HG03280 (cell line): ENCODE results near the gene RCSD1.
A peak's percentile ranks its signal among the peaks of the same experiment; 100 is the strongest.
"Not testable (repeated sequence)": the region's sequence is repeated elsewhere in the genome, so short reads cannot be mapped to it uniquely, and the experiment has no call there.

Experiments
- ATAC-seq: cut with Tn5 transposase; IDR thresholded peaks from one replicate; pipeline ENCODE4 v1.9.1; 2021; ENCODE audit warnings: mild to moderate bottlenecking, moderate library complexity; ENCODE audit not compliant: unreplicated experiment

The RCSD1 gene, protein sequence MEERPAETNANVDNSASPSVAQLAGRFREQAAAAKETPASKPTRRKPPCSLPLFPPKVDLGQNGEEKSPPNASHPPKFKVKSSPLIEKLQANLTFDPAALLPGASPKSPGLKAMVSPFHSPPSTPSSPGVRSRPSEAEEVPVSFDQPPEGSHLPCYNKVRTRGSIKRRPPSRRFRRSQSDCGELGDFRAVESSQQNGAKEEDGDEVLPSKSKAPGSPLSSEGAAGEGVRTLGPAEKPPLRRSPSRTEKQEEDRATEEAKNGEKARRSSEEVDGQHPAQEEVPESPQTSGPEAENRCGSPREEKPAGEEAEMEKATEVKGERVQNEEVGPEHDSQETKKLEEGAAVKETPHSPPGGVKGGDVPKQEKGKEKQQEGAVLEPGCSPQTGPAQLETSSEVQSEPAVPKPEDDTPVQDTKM

DNA sequence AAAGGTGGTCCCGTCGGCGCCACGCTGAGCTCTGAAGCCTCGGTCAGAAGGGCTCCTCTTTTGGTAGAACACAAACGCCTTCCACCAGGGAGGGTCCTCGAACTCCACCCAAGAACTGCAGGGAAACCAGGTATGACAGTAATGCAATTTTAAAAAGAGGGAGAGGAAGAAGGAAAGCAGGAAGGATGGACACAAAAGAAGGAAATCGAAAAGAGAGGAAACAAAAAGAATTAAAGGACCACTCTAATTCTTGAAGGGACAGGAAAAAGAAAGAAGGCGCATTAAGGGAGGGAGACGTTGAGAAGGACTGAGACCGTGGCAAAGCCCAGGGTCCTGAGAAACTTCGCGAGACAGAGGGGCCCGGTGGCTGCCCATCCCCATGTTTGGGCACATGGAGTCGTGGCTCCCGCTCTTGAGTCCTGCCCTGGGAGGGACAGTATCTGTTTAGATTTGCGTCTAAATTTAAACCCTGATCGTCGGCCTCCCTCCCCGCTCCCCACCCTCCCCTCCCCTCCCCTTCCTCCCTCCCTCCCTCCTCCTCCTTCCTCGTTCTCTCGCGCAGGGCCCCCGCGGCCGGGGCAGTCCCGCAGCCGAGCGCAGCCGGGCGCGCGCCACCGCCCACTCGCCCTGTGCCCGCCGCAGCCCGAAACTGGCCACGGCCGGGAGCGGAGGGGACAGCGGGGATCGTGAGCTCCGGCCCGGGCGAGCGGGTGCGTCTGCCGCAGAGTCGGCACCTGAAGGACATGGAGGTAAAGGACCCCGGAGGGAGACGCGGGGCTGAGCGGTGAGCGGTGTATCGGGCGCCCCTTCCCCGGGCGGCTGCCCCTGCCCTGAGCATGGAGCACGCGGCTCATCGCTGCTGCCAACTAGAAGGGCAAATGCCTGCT, at the start of gene RCSD1:
RCSD1 (plus strand) TSS at position 552 of the 887 bp plus-strand sequence; CDS start at position 744, 192 bp downstream.
- no peak for ATAC-seq

DNA sequence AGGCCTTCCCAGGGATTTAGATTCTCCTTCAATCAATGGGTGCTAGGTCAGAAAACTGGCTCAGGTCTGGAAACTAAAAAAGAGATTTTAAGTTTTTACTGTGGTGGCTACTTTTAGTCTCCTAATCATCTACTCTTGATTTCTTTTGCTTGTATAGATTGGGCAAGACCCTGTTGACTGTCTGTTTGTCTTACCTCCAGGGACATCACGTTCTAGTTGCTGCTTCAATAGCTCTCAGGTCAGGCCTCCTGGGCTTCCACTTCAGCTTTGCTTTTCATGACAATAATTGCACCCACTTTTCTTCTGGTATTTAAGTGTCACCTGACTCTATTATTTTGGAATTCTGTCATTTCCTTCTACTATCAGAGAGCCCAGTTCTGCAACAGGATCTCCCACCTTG, 48.0 kb upstream of the RCSD1 start:
- no peak for ATAC-seq

DNA sequence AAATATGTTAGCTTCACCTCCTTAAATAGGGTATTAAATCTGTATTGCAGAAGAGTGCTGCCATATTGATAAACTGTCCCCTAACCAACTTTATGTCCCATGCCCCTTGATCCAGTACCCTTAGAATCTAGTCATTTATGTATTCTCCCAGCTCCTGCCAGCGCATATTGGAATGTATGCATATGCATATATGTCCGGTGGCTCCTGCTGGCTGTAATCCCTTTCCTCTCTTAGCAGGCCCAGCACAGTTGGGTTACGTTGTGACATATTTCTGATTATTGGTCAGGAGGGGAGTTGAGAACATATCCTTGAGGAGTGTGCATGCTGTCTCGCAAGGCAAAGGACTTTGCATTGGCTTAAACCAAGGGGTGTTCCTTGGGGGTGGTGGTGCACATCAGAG, 47.3 kb upstream of the RCSD1 start:
- no peak for ATAC-seq

DNA sequence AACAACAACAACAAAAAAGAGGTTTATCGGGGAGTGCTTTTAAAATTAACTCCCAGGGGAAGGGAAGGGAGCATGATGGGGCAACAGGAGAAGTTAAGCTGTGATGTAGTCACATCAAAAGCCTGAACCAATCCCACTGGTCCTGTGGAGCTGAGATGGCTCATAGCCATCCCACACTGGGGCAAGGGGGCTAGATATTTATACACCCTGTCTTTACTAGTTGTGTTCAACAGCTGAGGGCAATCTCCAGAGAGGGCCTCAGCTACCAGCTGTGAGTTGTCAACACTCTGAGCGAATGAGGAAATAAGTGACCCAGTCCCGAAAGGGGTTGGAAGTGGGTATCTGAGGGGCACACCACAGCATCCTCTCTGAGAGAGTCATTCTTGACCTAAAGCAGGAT, 45.5 kb upstream of the RCSD1 start:
- ATAC-seq: no peak

DNA sequence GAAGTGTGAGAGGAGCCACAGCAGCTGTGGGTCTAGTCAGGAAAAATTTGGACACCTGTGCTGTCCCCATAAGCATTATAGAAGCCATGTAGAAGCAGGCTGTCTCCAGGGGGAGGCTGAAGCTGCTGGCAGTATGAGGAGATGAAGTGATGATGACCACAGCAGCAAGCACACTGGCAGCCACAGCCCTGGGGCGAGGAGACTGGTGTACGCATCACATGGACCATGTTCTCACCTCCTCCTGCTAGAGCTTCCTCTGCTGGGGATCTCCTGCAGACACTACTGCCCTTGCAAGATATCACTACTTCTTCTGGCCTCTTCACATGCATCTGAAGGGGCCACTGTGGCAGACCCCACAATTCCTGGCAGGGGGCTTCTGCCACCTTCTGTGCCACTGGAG, 42.7 kb upstream of the RCSD1 start:
- no peak for ATAC-seq

DNA sequence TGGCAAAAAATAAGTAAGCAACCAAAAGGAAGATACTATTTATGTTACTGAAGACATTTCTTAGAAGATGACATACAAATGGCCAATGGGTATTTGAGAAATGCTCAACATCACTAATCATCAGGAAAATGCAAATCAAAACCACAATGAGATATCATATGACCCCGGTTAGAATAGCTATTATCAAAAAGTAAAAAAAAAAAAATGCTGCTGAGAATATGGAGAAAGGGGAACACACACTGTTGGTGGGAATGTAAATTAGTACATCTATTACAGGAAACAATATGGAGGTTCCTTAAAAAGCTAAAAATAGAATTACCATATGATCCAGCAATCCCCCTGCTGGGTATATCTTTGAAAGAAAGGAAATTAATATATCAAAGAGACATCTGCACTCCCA, 42.2 kb upstream of the RCSD1 start:
- no peak for ATAC-seq

DNA sequence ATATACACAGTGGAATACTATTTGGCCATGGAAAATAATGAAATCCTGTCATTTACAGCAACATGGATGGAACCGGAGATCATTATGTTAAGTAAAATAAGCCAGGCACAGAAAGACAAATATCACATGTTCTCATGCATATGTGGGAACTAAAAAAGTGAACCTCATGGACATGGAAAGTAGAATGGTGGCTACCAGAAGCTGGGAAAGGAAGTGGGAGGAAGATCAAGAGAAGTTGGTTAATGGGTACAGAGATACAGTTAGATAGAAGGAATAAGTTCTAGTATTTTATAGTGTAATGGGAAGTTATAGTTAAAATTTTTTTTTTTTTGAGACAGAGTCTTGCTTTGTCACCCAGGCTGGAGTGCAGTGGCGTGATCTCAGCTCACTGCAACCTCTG, 41.7 kb upstream of the RCSD1 start:
- ATAC-seq: no peak

DNA sequence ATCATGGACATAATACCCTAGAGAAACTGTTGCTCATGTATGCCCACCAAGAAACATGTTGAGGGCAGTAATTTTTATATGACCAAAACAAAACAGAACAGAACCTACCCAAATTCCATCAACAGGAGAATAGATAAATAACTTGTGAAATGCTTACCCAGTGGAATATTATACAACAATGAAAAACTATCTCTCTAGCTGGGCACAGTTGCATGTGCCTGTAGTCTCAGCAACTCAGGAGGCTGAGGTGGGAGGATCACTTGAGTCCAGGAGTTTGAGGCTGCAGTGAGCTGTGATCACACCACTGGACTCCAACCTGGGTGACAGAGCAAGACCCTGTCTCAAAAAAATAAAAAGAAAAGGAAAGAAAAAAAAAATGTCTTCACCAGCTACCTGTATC, 37.6 kb upstream of the RCSD1 start:
- ATAC-seq: no peak

DNA sequence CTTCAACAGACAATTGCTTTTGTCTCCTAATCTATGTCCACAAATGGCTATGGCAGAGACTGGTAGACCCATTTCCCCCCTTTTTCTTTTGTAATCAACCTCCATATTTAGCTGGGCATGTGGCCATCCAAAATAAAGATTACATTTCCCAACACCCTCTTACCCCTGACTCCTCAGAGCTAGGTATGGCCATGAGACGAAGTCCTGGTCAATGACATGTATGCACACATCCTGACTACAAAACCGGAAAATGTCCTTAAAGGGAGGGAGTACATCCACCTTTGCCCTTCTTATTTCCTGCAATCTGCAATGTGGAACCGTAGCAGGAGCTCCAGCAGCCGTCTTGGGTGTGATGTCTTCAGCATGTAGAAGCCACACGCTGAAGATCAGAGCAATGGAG, 36.2 kb upstream of the RCSD1 start:
- no peak for ATAC-seq

DNA sequence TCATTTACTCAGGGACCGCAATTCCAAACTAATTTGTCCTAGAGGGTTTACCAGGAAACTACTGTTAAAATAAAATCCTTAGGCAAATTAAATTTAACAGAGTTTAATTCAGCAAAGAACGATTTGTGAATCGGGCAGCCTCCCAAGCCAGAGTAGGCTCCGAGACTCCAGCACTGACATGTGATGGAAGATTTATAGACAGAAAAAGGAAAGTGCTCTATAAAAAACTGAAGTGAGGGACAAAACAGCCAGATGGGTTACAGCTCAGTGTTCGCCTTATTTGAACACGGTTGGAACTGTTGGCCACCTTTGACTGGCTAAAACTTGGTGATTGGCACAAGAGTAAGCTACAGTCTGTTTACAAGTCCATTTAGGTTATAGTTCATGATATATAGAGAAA, 35.2 kb upstream of the RCSD1 start:
- no peak for ATAC-seq

DNA sequence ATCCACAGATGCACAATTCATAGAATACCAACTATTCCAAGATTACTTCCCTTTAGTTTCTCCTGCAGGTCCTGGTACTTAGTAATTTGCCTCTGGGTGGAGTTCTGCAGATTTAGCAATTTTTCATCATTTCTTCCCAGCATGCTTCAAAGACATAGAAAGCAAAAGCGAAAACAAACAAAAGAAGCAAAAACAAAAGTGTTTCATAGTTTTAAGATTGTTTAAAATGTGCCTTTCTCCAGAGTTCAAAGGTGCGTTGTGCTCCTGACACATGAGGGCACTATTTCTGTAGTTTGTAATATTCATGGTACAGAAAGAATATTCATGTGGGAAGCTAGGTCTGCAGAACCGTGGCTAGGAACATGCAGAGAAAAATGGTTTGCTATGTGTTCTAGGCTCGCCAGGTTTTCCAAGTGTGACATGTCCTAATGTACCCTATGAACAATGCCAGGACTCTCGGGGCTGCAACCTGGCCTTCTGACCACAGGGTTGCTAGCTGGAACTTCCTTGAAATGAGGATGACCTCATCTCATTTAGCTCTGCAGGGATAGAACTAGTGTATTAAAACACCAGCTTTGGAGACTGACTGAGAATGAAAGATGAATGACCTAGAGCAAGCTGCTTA, 30.0 kb upstream of the RCSD1 start:
- peak; percentile 83 for ATAC-seq

DNA sequence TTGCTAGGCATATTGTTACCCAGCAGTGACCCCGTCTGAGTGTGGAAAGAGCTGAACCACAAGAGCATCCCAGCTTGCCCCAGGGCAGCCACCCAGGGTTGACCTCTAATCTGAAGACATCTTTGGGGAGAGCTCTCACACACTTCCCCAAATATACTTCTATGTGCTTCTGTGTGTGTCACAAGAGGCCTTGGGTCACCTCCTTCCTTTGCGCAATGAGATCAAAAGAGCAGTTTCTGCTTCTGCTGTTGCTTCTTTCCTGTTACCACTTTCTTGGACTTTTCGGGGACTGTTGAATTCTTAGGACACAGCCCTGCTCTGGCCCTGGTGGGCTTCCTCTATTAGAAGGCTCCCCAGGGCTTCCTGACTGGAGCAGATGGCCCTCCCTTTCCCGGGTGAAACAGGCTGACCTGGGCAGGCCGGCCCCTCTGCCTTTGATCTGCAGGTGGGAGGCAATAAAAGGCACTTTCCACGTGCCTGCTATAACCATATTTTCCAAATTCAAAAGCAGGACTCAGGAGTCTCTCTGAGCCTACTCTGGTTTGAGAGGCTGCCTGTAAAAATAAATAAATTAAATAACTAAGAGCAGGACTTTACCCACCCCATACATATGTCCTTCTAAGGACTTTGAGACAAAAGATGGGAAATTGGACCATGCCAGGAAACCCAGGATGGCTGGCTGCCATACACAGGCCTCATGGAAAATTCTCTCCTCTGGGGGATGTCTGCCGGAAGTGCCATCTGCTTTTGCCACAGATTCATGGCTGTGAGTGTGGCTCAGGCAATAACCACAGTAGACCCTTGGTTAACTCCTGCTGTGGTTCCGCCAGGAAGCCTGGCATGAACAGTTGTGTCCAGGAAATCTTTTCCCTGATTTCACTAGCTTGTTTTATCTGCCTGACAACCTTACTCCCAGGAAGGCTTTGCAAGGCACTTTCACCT, 28.3 kb upstream of the RCSD1 start:
- no peak for ATAC-seq

DNA sequence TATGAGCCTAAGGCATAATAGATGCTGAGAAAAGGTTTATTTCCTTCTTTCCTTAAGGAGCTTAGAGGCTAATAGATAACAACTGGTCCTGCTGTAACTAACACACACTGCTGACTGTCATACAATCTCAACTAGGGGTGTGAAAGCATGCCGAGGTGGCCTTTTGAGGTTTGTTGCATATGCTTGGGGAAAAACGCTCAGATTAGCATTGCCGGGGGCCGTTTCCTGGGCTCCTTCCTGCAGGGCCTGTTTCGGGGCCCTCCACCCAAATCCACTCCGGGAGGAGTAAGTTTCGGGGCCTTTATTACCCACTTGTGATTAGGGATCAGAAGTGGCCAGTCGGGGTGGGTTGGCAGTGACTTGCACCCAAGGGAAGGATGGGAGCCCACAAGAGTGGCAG, 27.2 kb upstream of the RCSD1 start:
- ATAC-seq: no peak

DNA sequence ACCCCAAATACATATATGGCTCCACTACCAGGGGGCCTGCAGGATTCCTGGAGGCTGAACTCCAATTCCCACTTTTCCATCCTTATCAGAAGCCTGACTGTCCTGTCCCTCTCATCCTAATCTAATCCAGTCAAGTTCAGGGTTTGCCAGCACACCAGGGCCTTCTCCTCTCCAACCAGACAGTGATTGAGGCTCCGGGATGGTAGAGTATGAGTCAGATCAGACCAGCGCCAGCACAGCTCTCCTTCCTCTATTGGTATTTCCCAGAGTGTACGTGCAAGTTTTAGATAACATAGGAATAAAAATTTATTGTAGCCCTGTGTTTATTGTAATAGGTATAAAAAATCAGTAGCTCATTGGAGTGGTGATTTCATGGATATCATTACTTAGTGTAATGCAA, 24.5 kb upstream of the RCSD1 start:
- no peak for ATAC-seq

DNA sequence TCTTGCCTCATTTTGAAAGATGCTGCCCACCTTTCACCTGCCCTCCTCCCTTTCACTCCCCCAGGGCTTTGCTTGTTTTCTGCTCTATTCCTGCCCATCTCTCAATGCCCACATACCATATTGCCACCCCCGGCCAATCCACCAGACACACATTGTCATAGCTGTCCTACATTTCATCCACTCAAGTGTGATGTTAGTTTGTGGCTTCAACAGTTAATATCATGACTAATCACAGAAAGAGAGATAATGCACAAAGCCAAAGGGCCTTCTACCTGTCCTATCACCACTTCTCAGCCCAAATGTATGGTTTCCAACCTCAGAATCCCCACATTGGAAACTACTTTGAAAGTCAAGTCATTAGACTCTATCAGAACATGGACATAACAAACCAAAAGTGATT, 18.0 kb upstream of the RCSD1 start:
- no peak for ATAC-seq

DNA sequence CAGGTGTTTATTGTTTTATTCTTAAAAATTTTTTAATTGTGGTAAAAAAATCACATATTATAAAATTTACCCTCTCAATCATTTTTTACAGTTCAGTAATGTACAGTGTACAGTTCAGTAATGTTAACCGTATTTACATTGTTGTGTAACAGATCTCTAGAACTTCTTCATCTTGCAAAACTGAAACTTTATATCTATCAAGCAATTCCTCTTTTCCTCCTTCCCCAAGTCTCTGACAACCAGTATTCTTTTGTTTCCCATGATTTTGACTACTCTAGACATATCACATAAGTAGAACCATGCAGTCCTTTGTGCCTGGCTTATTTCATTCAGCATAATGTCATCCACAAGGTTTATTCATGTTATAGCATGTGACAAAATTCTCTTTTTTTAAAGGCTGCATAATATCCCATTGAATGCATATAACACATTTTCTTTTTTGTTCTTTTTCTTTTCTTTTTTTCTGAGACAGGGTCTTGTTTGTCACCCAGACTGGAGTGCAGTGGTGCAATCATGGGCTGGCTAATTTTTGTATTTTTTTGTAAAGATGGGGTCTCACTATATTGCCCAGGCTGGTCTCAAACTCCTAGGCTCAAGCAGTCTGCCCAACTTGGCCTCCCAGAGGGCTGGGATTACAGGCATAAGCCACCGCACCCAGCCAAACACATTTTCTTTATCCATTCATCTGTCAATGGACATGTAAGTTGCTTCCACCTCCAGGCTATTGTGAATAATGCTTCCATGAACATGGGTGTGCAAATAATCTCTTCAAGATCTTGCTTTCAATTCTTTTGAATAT, 17.2 kb upstream of the RCSD1 start:
- ATAC-seq: no peak

DNA sequence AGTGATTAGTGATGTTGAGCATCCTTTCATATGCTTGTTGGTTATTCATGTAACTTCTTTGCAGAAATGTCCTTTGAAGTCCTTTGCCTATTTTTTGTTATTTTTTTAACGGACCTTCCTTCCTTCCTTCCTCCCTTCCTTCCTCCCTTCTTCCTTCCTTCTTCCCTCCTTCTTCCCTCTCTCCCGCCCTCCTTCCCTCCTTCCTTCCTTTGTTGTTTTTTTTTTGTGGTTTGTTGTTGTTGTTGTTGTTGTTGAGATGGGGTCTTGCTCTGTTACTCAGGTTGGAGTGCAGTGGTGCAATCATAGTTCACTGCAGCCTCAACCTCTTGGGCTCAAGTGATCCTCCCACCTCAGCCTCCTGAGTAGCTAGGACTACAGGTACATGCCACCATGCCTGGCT, 16.0 kb upstream of the RCSD1 start:
- ATAC-seq: not testable (repeated sequence)

DNA sequence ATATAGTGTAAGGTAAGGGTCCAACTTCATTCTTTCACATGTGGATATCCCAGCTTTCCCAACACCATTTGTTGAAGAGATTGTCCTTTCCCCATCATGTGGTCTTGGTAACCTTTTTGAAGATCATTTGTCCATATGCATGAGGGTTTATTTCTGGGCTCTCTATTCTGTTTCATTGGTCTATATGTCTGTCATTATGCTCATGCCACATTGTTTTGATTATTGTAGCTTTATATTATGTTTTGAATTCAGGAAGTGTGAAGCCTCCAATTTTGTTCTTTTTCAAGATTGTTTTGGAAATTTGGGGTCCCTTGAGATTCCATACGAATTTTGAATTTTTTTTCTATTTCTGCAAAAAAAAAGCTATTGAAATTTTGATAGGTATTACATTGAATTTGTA, 15.2 kb upstream of the RCSD1 start:
- no peak for ATAC-seq

DNA sequence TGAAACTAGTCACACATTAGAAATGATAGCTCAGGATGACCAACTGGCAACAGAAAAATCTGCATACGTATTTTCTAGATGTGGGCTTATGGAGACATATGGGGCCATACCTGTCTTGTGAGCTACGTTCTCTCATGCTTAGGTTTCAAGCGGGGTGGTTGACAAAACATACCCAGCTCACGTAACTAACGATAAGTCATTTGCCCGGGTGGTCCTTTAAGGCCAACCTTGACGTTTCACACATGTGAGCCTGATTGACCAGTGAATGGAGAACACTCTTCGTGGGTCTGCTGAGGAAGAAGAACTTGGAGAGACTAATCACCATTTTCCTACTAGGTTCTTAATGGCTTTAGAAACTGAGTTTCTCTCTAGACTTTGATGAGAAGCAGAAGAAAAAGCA, 13.5 kb upstream of the RCSD1 start:
- ATAC-seq: no peak
